GM19455 (cell line): ENCODE data around the gene PPP6C.
"Not testable (repeated sequence)": the region's sequence is repeated elsewhere in the genome, so short reads cannot be mapped to it uniquely, and the experiment has no call there.

Experiments used
- ATAC-seq: cut with Tn5 transposase; IDR thresholded peaks from one replicate; pipeline ENCODE4 v1.9.1; 2021; ENCODE audit not compliant: unreplicated experiment

The PPP6C gene

GRCh38 chr9:125189361-125190289, at the start of gene PPP6C:
Gene PPP6C (minus strand): TSS chr9:125189803. CDS start chr9:125189718, 85 bp downstream.
- peak; percentile 96 for ATAC-seq

GRCh38 chr9:125238915-125239446, 49.4 kb upstream of the PPP6C start:
- ATAC-seq: no peak

GRCh38 chr9:125238127-125238914, 48.7 kb upstream of the PPP6C start:
- ATAC-seq: no peak

GRCh38 chr9:125236520-125237159, 47.0 kb upstream of the PPP6C start:
- ATAC-seq: not testable (repeated sequence)

- no peak for ATAC-seq
Observed at GRCh38 chr9:125235804-125236519, 46.4 kb upstream of the PPP6C start.

GRCh38 chr9:125234099-125234498, 44.5 kb upstream of the PPP6C start:
- not testable (repeated sequence) for ATAC-seq

GRCh38 chr9:125233678-125234077, 44.1 kb upstream of the PPP6C start:
- no peak for ATAC-seq

- ATAC-seq: no peak
Observed at GRCh38 chr9:125227761-125228160, 38.2 kb upstream of the PPP6C start.

GRCh38 chr9:125224858-125225257, 35.3 kb upstream of the PPP6C start:
- ATAC-seq: not testable (repeated sequence)

GRCh38 chr9:125218621-125219020, 29.0 kb upstream of the PPP6C start:
- no peak for ATAC-seq

GRCh38 chr9:125214186-125214585, 24.6 kb upstream of the PPP6C start:
- no peak for ATAC-seq

GRCh38 chr9:125204477-125204876, 14.9 kb upstream of the PPP6C start:
- ATAC-seq: no peak

- ATAC-seq: no peak
Observed at GRCh38 chr9:125202846-125203618, 13.4 kb upstream of the PPP6C start.

- peak; percentile 96 for ATAC-seq
Observed at GRCh38 chr9:125200216-125201047, 10.8 kb upstream of the PPP6C start, which contains the start of gene RABEPK. Gene RABEPK (plus strand): TSS chr9:125200542. CDS start chr9:125203014, 2,472 bp downstream.

GRCh38 chr9:125195591-125195990, 6.0 kb upstream of the PPP6C start:
- ATAC-seq: not testable (repeated sequence)

GRCh38 chr9:125194466-125194865, 4.9 kb upstream of the PPP6C start:
- not testable (repeated sequence) for ATAC-seq

- no peak for ATAC-seq
Observed at GRCh38 chr9:125190361-125190801, 778 bp upstream of the PPP6C start.

- ATAC-seq: peak; percentile 26
Observed at GRCh38 chr9:125189011-125189360, 617 bp downstream of the PPP6C start.

- no peak for ATAC-seq
Observed at GRCh38 chr9:125183561-125183960, 6.0 kb downstream of the PPP6C start.
